RWPE2 (cell line): ENCODE results near the gene SLC6A3.

Experiments
- ATAC-seq: fragments of 200-7000 bp; cut with Tn5 transposase; 3 replicates; pipeline ENCODE4 v1.9.1; 2021; ENCODE audit warnings: low read depth
- DNase-seq: peaks from one replicate; pipeline ENCODE4 v3.0.0-alpha.2; 2020; ENCODE audit warnings: low spot score
- H3K27ac ChIP-seq: fragments of 450-650 bp; 2 replicates; pipeline ENCODE4 v1.5.1; 2017; ENCODE audit warnings: mild to moderate bottlenecking; ENCODE audit not compliant: poor library complexity, severe bottlenecking
- H3K27me3 ChIP-seq: fragments of 250-450 bp; sonication (Bioruptor Pico); 2 replicates; pipeline ENCODE4 v1.5.1; 2021; ENCODE audit warnings: mild to moderate bottlenecking, moderate library complexity; ENCODE audit not compliant: insufficient read depth, poor library complexity, severe bottlenecking
- H3K36me3 ChIP-seq: fragments of 250-450 bp; sonication (Bioruptor Pico); 2 replicates; pipeline ENCODE4 v1.5.1; 2020; ENCODE audit warnings: low read depth, mild to moderate bottlenecking, moderate library complexity
- H3K4me1 ChIP-seq: fragments of 250-450 bp; sonication (Bioruptor Pico); 2 replicates; pipeline ENCODE4 v1.5.1; 2021; ENCODE audit warnings: mild to moderate bottlenecking, moderate library complexity; ENCODE audit not compliant: insufficient read depth, poor library complexity, severe bottlenecking
- H3K4me3 ChIP-seq: fragments of 250-450 bp; sonication (Bioruptor Pico); 2 replicates; pipeline ENCODE4 v1.5.1; 2021; ENCODE audit warnings: mild to moderate bottlenecking, moderate library complexity; ENCODE audit not compliant: severe bottlenecking
- H3K9me3 ChIP-seq: fragments of 250-450 bp; sonication (Bioruptor Pico); 2 replicates; pipeline ENCODE4 v1.5.1; 2021; ENCODE audit warnings: mild to moderate bottlenecking, moderate library complexity; ENCODE audit not compliant: severe bottlenecking
- CTCF ChIP-seq: fragments of 450-650 bp; IDR thresholded peaks from one replicate; pipeline ENCODE4 v1.5.1; 2017; ENCODE audit warnings: mild to moderate bottlenecking, moderate library complexity; ENCODE audit not compliant: poor library complexity, severe bottlenecking

The SLC6A3 gene

GRCh38 chr5:1468247-1468612 lies 23.0 kb upstream of the SLC6A3 start:
- H3K27me3 ChIP-seq: no peaks in the 10 kb centered on the region
- no peaks in the 10 kb centered on the region for H3K4me1 ChIP-seq
- H3K27ac ChIP-seq: no peak overlapping the region
- TF ChIP-seq CTCF: peak; percentile 46
- H3K4me3 ChIP-seq: no peak overlapping the region
- H3K9me3 ChIP-seq: no peaks in the 10 kb centered on the region
- H3K36me3 ChIP-seq: peaks cover 66% of the 10 kb centered on the region
- no peak for DNase-seq
- no peak for ATAC-seq

- Histone ChIP-seq H3K4me1 (no peaks in the 10 kb centered on the region), H3K4me3 (no peak overlapping the region), H3K36me3 (peaks cover 64% of the 10 kb centered on the region), H3K27me3 (no peaks in the 10 kb centered on the region), H3K9me3 (no peaks in the 10 kb centered on the region), H3K27ac (no peak overlapping the region)
- peak; percentile 74 for DNase-seq
- no peak for TF ChIP-seq CTCF
- ATAC-seq: no peak
These were observed 22.4 kb upstream of the SLC6A3 start for GRCh38 chr5:1467341-1468246.

- TF ChIP-seq CTCF: no peak
- DNase-seq (peak; percentile 72), ATAC-seq (no peak)
- Histone ChIP-seq H3K4me1 (no peaks in the 10 kb centered on the region), H3K4me3 (no peak overlapping the region), H3K27ac (no peak overlapping the region), H3K27me3 (no peaks in the 10 kb centered on the region), H3K36me3 (peaks cover 66% of the 10 kb centered on the region), H3K9me3 (no peaks in the 10 kb centered on the region)
These were observed 21.5 kb upstream of the SLC6A3 start for GRCh38 chr5:1466631-1467265.

GRCh38 chr5:1465966-1466471 lies 20.8 kb upstream of the SLC6A3 start:
- no peaks in the 10 kb centered on the region for H3K27me3 ChIP-seq
- no peak overlapping the region for H3K4me3 ChIP-seq
- DNase-seq: peak; percentile 66
- H3K36me3 ChIP-seq: peaks cover 69% of the 10 kb centered on the region
- ATAC-seq: no peak
- no peaks in the 10 kb centered on the region for H3K9me3 ChIP-seq
- no peak overlapping the region for H3K27ac ChIP-seq
- H3K4me1 ChIP-seq: no peaks in the 10 kb centered on the region
- TF ChIP-seq CTCF: no peak
